Mesendoderm (in vitro differentiated cells): ENCODE results near the gene ZBED1.

Experiments used
- DNase-seq: peaks from one replicate; pipeline ENCODE4 v3.0.0; 2013
- H2AK5ac ChIP-seq: 2 replicates; pipeline ENCODE4 v1.6.1; 2013; ENCODE audit warnings: low read length, inconsistent platforms
- H2BK120ac ChIP-seq: 2 replicates; pipeline ENCODE4 v1.6.1; 2013; ENCODE audit warnings: low read depth, mild to moderate bottlenecking, low read length, moderate library complexity, mixed read lengths
- H2BK15ac ChIP-seq: replicated peaks from 2 replicates; pipeline ENCODE4 v1.6.1; 2013; ENCODE audit warnings: low read depth, mild to moderate bottlenecking, moderate library complexity
- H2BK5ac ChIP-seq: 2 replicates; pipeline ENCODE4 v1.6.1; 2013; ENCODE audit warnings: low read length, inconsistent platforms
- H3K18ac ChIP-seq: 2 replicates; pipeline ENCODE4 v1.6.1; 2013; ENCODE audit warnings: mild to moderate bottlenecking, low read length, mixed read lengths
- H3K23ac ChIP-seq: one replicate; pipeline ENCODE4 v1.6.1; 2013; ENCODE audit warnings: low read length
- H3K27ac ChIP-seq: 2 replicates; pipeline ENCODE4 v1.5.1; 2013; ENCODE audit warnings: low read depth, mild to moderate bottlenecking, inconsistent platforms, low read length, moderate library complexity
- H3K27me3 ChIP-seq: 2 replicates; pipeline ENCODE4 v1.6.1; 2013; ENCODE audit warnings: low read length, control low read depth, mild to moderate bottlenecking, inconsistent platforms; ENCODE audit not compliant: insufficient read depth, poor library complexity
- H3K36me3 ChIP-seq: 2 replicates; pipeline ENCODE4 v1.6.1; 2013; ENCODE audit warnings: low read length, inconsistent platforms; ENCODE audit not compliant: control insufficient read depth, insufficient read depth
- H3K4ac ChIP-seq: one replicate; pipeline ENCODE4 v1.6.1; 2013; ENCODE audit warnings: low read depth, mild to moderate bottlenecking, low read length, moderate library complexity
- H3K4me1 ChIP-seq: 2 replicates; pipeline ENCODE4 v1.6.1; 2013; ENCODE audit warnings: low read depth, low read length, inconsistent platforms; ENCODE audit not compliant: control insufficient read depth
- H3K4me2 ChIP-seq: 2 replicates; pipeline ENCODE4 v1.6.1; 2013; ENCODE audit warnings: low read length
- H3K4me3 ChIP-seq: 2 replicates; pipeline ENCODE4 v1.5.1; 2013; ENCODE audit warnings: mild to moderate bottlenecking, low read length
- H3K56ac ChIP-seq: one replicate; pipeline ENCODE4 v1.6.1; 2013; ENCODE audit warnings: low read length
- H3K79me1 ChIP-seq: 2 replicates; pipeline ENCODE4 v1.6.1; 2013; ENCODE audit warnings: low read length, inconsistent platforms
- H3K79me2 ChIP-seq: 2 replicates; pipeline ENCODE4 v1.6.1; 2013; ENCODE audit warnings: mild to moderate bottlenecking, low read length; ENCODE audit not compliant: control insufficient read depth, insufficient read depth
- H3K9ac ChIP-seq: 2 replicates; pipeline ENCODE4 v1.6.1; 2013; ENCODE audit warnings: low read length, inconsistent platforms
- H4K5ac ChIP-seq: one replicate; pipeline ENCODE4 v1.6.1; 2013; ENCODE audit warnings: low read length
- H4K8ac ChIP-seq: one replicate; pipeline ENCODE4 v1.6.1; 2013; ENCODE audit warnings: low read depth, mild to moderate bottlenecking, control low read depth, low read length, moderate library complexity
- WGBS: extraction: QIAGEN DNeasy Blood & Tissue Kit; methylation state at CpG from one replicate; pipeline ENCODE4 v1.1.7; 2013; ENCODE audit warnings: low lambda C conversion rate, missing lambda C conversion rate; ENCODE audit not compliant: insufficient coverage; ENCODE audit errors: extremely low coverage; 5-methylcytosine and 5-hydroxymethylcytosine counted together

Gene ZBED1

GRCh38 chrX:2451501-2452316 is 49.1 kb downstream of the ZBED1 start:
- H3K56ac ChIP-seq: peak overlapping the region; percentile 70
- no peak overlapping the region for H4K8ac ChIP-seq
- no CpG with 5 or more reads among the region's 25 CpGs for WGBS
- no peak overlapping the region for H3K4ac ChIP-seq
- H2AK5ac ChIP-seq: no peak overlapping the region
- H4K5ac ChIP-seq: no peak overlapping the region
- no peak overlapping the region for H3K4me3 ChIP-seq
- H2BK15ac ChIP-seq: no peak overlapping the region
- peaks cover 18% of the 10 kb centered on the region for H3K79me1 ChIP-seq
- H3K79me2 ChIP-seq: peaks cover 5% of the 10 kb centered on the region
- no peak overlapping the region for H3K27ac ChIP-seq
- peak; percentile 92 for DNase-seq
- no peak overlapping the region for H3K9ac ChIP-seq
- H3K18ac ChIP-seq: no peak overlapping the region
- no peak overlapping the region for H3K4me2 ChIP-seq
- no peaks in the 10 kb centered on the region for H3K27me3 ChIP-seq
- no peaks in the 10 kb centered on the region for H3K4me1 ChIP-seq
- H2BK120ac ChIP-seq: no peak overlapping the region
- no peaks in the 10 kb centered on the region for H3K36me3 ChIP-seq
- H2BK5ac ChIP-seq: peak overlapping the region; percentile 25
- no peak overlapping the region for H3K23ac ChIP-seq

DNA sequence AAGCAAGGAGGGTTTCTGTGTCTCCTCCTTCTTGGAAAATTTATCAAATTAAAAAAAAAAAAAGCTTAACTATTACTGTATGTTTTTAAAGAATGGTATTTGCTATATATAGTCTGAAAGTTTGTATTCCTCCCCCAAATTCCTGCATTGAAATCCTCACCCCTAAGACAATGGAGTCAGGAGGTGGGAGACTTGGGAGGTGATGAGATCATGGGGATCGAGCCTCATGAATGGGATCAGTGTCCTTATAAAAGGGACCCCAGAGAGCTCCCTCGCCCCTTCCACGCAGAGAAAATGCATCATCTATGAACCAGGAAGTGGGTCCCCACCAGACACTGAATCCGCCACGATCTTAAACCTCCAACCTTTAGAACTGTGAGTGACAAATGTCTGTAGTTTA is 50.1 kb downstream of the ZBED1 start:
- Histone ChIP-seq H3K27me3 (no peaks in the 10 kb centered on the region), H2BK5ac (no peak overlapping the region), H4K8ac (no peak overlapping the region), H3K9ac (peak overlapping the region; percentile 36), H2BK120ac (no peak overlapping the region), H2BK15ac (no peak overlapping the region), H3K4ac (no peak overlapping the region), H3K4me3 (no peak overlapping the region), H3K18ac (no peak overlapping the region), H3K27ac (no peak overlapping the region), H3K4me1 (no peaks in the 10 kb centered on the region), H3K79me2 (peaks cover 10% of the 10 kb centered on the region), H3K23ac (no peak overlapping the region), H2AK5ac (no peak overlapping the region), H4K5ac (peak overlapping the region; percentile 33), H3K4me2 (no peak overlapping the region), H3K36me3 (no peaks in the 10 kb centered on the region), H3K79me1 (peaks cover 23% of the 10 kb centered on the region), H3K56ac (peak overlapping the region; percentile 64)
- peak; percentile 61 for DNase-seq
- WGBS: no CpG with 5 or more reads among the region's 5 CpGs

- Histone ChIP-seq H2BK120ac (no peak overlapping the region), H2BK5ac (no peak overlapping the region), H4K5ac (no peak overlapping the region), H3K9ac (no peak overlapping the region), H3K4ac (no peak overlapping the region), H4K8ac (no peak overlapping the region), H3K27ac (no peak overlapping the region), H3K79me1 (peaks cover 23% of the 10 kb centered on the region), H2AK5ac (no peak overlapping the region), H3K23ac (no peak overlapping the region), H3K27me3 (no peaks in the 10 kb centered on the region), H3K4me3 (no peak overlapping the region), H2BK15ac (no peak overlapping the region), H3K36me3 (no peaks in the 10 kb centered on the region), H3K18ac (no peak overlapping the region), H3K56ac (no peak overlapping the region), H3K4me1 (no peaks in the 10 kb centered on the region), H3K4me2 (no peak overlapping the region), H3K79me2 (peaks cover 10% of the 10 kb centered on the region)
- WGBS: no CpG with 5 or more reads among the region's 13 CpGs
- no peak for DNase-seq
These were observed 51.5 kb downstream of the ZBED1 start for GRCh38 chrX:2449135-2449886.

GRCh38 chrX:2447484-2447883 is 53.3 kb downstream of the ZBED1 start:
- Histone ChIP-seq H2AK5ac (no peak overlapping the region), H4K8ac (no peak overlapping the region), H3K18ac (no peak overlapping the region), H2BK5ac (no peak overlapping the region), H2BK120ac (no peak overlapping the region), H3K27me3 (no peaks in the 10 kb centered on the region), H2BK15ac (no peak overlapping the region), H3K4me3 (no peak overlapping the region), H3K4me1 (no peaks in the 10 kb centered on the region), H3K4me2 (no peak overlapping the region), H3K36me3 (no peaks in the 10 kb centered on the region), H3K79me1 (peaks cover 22% of the 10 kb centered on the region), H3K4ac (no peak overlapping the region), H3K79me2 (peaks cover 10% of the 10 kb centered on the region), H3K23ac (no peak overlapping the region), H3K9ac (no peak overlapping the region), H3K56ac (no peak overlapping the region), H4K5ac (no peak overlapping the region), H3K27ac (no peak overlapping the region)
- no peak for DNase-seq
- no CpG with 5 or more reads among the region's 2 CpGs for WGBS

- Histone ChIP-seq H3K4me3 (no peak overlapping the region), H3K27me3 (no peaks in the 10 kb centered on the region), H2BK5ac (no peak overlapping the region), H3K4me2 (no peak overlapping the region), H3K79me1 (peaks cover 16% of the 10 kb centered on the region), H3K79me2 (peaks cover 7% of the 10 kb centered on the region), H3K56ac (no peak overlapping the region), H3K4me1 (no peaks in the 10 kb centered on the region), H3K23ac (no peak overlapping the region), H3K9ac (no peak overlapping the region), H3K27ac (no peak overlapping the region), H4K5ac (no peak overlapping the region), H3K36me3 (no peaks in the 10 kb centered on the region), H2AK5ac (no peak overlapping the region), H3K18ac (no peak overlapping the region), H3K4ac (no peak overlapping the region), H2BK15ac (no peak overlapping the region), H4K8ac (no peak overlapping the region), H2BK120ac (no peak overlapping the region)
- no peak for DNase-seq
- no CpG with 5 or more reads among the region's 14 CpGs for WGBS
These were observed 54.0 kb downstream of the ZBED1 start for GRCh38 chrX:2446815-2447214.
